Liver (tissue), 9 donors: Measurements from ENCODE around the gene BAAT. TPM values are rescaled to one million over a fixed set of nuclear protein-coding genes. Genes with fewer than 3 reads are reported as not detected.

Experiments
- DNase-seq: peaks from one replicate; pipeline ENCODE4 v3.0.0-alpha.2; 2017; ENCODE audit warnings: low spot score
- H3K27ac ChIP-seq, 2 donors: one replicate each; pipeline ENCODE4 v1.7.0; 2013; ENCODE audit warnings: inconsistent platforms in 2 of 2, low read length in 2 of 2, control low read depth in 1 of 2, low read depth in 1 of 2, mild to moderate bottlenecking in 1 of 2
- H3K27me3 ChIP-seq, 4 donors: one replicate each; pipeline versions ENCODE4 v1.6.1 to v1.7.0; 2013; ENCODE audit warnings: low read length in 3 of 4, inconsistent platforms in 1 of 4, mild to moderate bottlenecking in 1 of 4, moderate library complexity in 1 of 4; ENCODE audit not compliant: control insufficient read depth in 4 of 4, insufficient read depth in 4 of 4
- H3K36me3 ChIP-seq, 4 donors: one replicate each; pipeline versions ENCODE4 v1.6.1 to v1.7.0; 2013; ENCODE audit warnings: low read length in 3 of 4, mild to moderate bottlenecking in 3 of 4, low read depth in 1 of 4, moderate library complexity in 1 of 4; ENCODE audit not compliant: control insufficient read depth in 4 of 4, insufficient read depth in 3 of 4
- H3K4me1 ChIP-seq, 4 donors: one replicate each; pipeline versions ENCODE4 v1.6.1 to v1.7.0; 2013; ENCODE audit warnings: low read length in 3 of 4, mild to moderate bottlenecking in 3 of 4, moderate library complexity in 1 of 4; ENCODE audit not compliant: control insufficient read depth in 4 of 4, insufficient read depth in 4 of 4
- H3K4me3 ChIP-seq, 3 donors: one replicate each; pipeline versions ENCODE4 v1.6.1 to v1.7.0; 2013; ENCODE audit warnings: low read length in 3 of 3, control low read depth in 1 of 3, low read depth in 1 of 3, mild to moderate bottlenecking in 1 of 3
- H3K9ac ChIP-seq, 2 donors: one replicate each; pipeline ENCODE4 v1.7.0; 2013; ENCODE audit warnings: low read length in 2 of 2, mild to moderate bottlenecking in 2 of 2, moderate library complexity in 2 of 2, control low read depth in 1 of 2, low read depth in 1 of 2
- H3K9me3 ChIP-seq, 4 donors: one replicate each; pipeline versions ENCODE4 v1.6.1 to v1.7.0; 2013; ENCODE audit warnings: low read length in 3 of 4; ENCODE audit not compliant: control insufficient read depth in 4 of 4
- CTCF ChIP-seq: fragments of 150-350 bp; IDR thresholded peaks from 2 replicates; pipeline ENCODE4 v1.5.1; 2017; ENCODE audit warnings: improper control_type of control experiment, low read depth, low read length; ENCODE audit not compliant: missing input control
- EGR1 ChIP-seq, 2 donors: IDR thresholded peaks; 2 replicates each; pipeline ENCODE4 v1.6.1; 2016 to 2018; ENCODE audit warnings: antibody characterized with exemption in 2 of 2, low read depth in 2 of 2
- FOXA1 ChIP-seq: IDR thresholded peaks from 2 replicates; pipeline ENCODE4 v1.6.1; 2016; ENCODE audit warnings: antibody characterized with exemption
- FOXA2 ChIP-seq: IDR thresholded peaks from 2 replicates; pipeline ENCODE4 v1.6.1; 2016; ENCODE audit warnings: antibody characterized with exemption
- GABPA ChIP-seq, 2 donors: IDR thresholded peaks in 1 of 2; conservative IDR thresholded peaks in 1 of 2; 2 replicates each; pipeline ENCODE4 v1.6.1; 2016; ENCODE audit warnings: antibody characterized with exemption in 2 of 2, mild to moderate bottlenecking in 1 of 2, moderate library complexity in 1 of 2
- HNF4G ChIP-seq: IDR thresholded peaks from 2 replicates; pipeline ENCODE4 v1.6.1; 2016; ENCODE audit warnings: antibody characterized with exemption
- JUND ChIP-seq, 2 donors: IDR thresholded peaks; 2 replicates each; pipeline ENCODE4 v1.6.1; 2016; ENCODE audit warnings: antibody characterized with exemption in 2 of 2
- MAX ChIP-seq: IDR thresholded peaks from 2 replicates; pipeline ENCODE4 v1.6.1; 2016; ENCODE audit warnings: antibody characterized with exemption
- RAD21 ChIP-seq, 2 donors: IDR thresholded peaks; 2 replicates each; pipeline ENCODE4 v1.6.1; 2016; ENCODE audit warnings: antibody characterized with exemption in 2 of 2, mild to moderate bottlenecking in 2 of 2
- REST ChIP-seq: IDR thresholded peaks from 2 replicates; pipeline ENCODE4 v1.6.1; 2016; ENCODE audit warnings: antibody characterized with exemption, mild to moderate bottlenecking
- RXRA ChIP-seq, 2 donors: IDR thresholded peaks; 2 replicates each; pipeline ENCODE4 v1.6.1; 2017 to 2018; ENCODE audit warnings: antibody characterized with exemption in 2 of 2, mild to moderate bottlenecking in 1 of 2
- TAF1 ChIP-seq: conservative IDR thresholded peaks from 2 replicates; pipeline ENCODE4 v1.6.1; 2016; ENCODE audit warnings: antibody characterized with exemption, mild to moderate bottlenecking
- YY1 ChIP-seq: IDR thresholded peaks from 2 replicates; pipeline ENCODE4 v1.6.1; 2016; ENCODE audit warnings: antibody characterized with exemption, mild to moderate bottlenecking
- ZBTB33 ChIP-seq: IDR thresholded peaks from 2 replicates; pipeline ENCODE4 v1.6.1; 2016; ENCODE audit warnings: antibody characterized with exemption
- WGBS: extraction: QIAGEN DNeasy Blood & Tissue Kit; methylation state at CpG from one replicate; pipeline ENCODE4 v1.1.7; 2013; 5-methylcytosine and 5-hydroxymethylcytosine counted together
- polyA plus RNA-seq, 2 donors: library from polyadenylated mRNA; stranded (reverse) in 1 of 2; unstranded in 1 of 2; fragments of 200-250 nt in 1 of 2; fragments of >200 nt in 1 of 2; fragmentation: Nextera tagmentation in 1 of 2; extraction: Ambion mirVana in 1 of 2; gene quantifications; one replicate each; pipeline versions ENCODE4 v1.2.1 to v1.2.3, GENCODE V29; 2013 to 2015
- total RNA-seq, 2 donors: library from RNA; depleted of rRNA; stranded (reverse); fragments of >200 nt; gene quantifications; one replicate each; pipeline ENCODE4 v1.2.3, GENCODE V29; 2014
- donor health status: healthy.
- donor health status: healthy.
- donor health status: healthy.
- donor health status: healthy.
- donor health status: healthy.

Gene BAAT
- total and polyA plus RNA-seq, 4 donors = 31.9 to 275 (median 151) TPM

GRCh38 chr9:101380295-101380694 is 4.5 kb downstream of the BAAT start:
- H3K27ac ChIP-seq = peak overlapping the region in 1 of 2 donors; percentile 0
- no peaks in the 10 kb centered on the region for H3K27me3 ChIP-seq
- no peak overlapping the region for H3K9ac ChIP-seq
- DNase-seq = no peak
- H3K4me1 ChIP-seq = peaks cover 4 to 53% (median 26%) of the 10 kb centered on the region in 4 donors
- H3K4me3 ChIP-seq = no peak overlapping the region
- H3K36me3 ChIP-seq = peaks cover 0 to 10% (median 3%) of the 10 kb centered on the region in 4 donors
- peak; percentile 4 for TF ChIP-seq YY1
- no peak for TF ChIP-seq RAD21 (IDR thresholded peaks at IDR 0.05)
- TF ChIP-seq REST = no peak
- peaks cover 0 to 2% (median 0%) of the 10 kb centered on the region in 4 donors for H3K9me3 ChIP-seq

- Histone ChIP-seq H3K9me3 (no peaks in the 10 kb centered on the region), H3K27me3 (no peaks in the 10 kb centered on the region), H3K36me3 (peaks cover 0 to 21% (median 9%) of the 10 kb centered on the region in 4 donors), H3K27ac (peak overlapping the region in 1 of 2 donors; percentile 44), H3K4me1 (peaks cover 4 to 64% (median 31%) of the 10 kb centered on the region in 4 donors), H3K4me3 (no peak overlapping the region), H3K9ac (no peak overlapping the region)
- no peak for DNase-seq
- WGBS = 59% methylated on average over 6 of the region's 6 CpGs
- no peak for TF ChIP-seq HNF4G
- no peak for TF ChIP-seq FOXA1
- no peak for TF ChIP-seq RAD21 (IDR thresholded peaks at IDR 0.05)
- no peak for TF ChIP-seq REST
- no peak for TF ChIP-seq FOXA2
- TF ChIP-seq EGR1 (IDR thresholded peaks at IDR 0.05; ENCODE audit: low read depth in 2 of 2) = no peak
Measured at GRCh38 chr9:101376111-101376848, 8.5 kb downstream of the BAAT start.

GRCh38 chr9:101375546-101375945 is 9.3 kb downstream of the BAAT start:
- DNase-seq = no peak
- H3K4me1 ChIP-seq = peaks cover 8 to 65% (median 32%) of the 10 kb centered on the region in 4 donors

More at GRCh38 chr9:101375546-101375945, 9.3 kb downstream of the BAAT start:
- Histone ChIP-seq H3K4me3 (no peak overlapping the region), H3K36me3 (peaks cover 3 to 26% (median 13%) of the 10 kb centered on the region in 4 donors), H3K27ac (peak overlapping the region; percentile 34 to 44), H3K9me3 (no peaks in the 10 kb centered on the region), H3K27me3 (no peaks in the 10 kb centered on the region), H3K9ac (no peak overlapping the region)
- WGBS = 58% methylated on average over 12 of the region's 12 CpGs
- TF ChIP-seq JUND (IDR thresholded peaks at IDR 0.05) = no peak
- no peak for TF ChIP-seq ZBTB33
- no peak for TF ChIP-seq TAF1
- no peak for TF ChIP-seq CTCF
- no peak for TF ChIP-seq MAX
- no peak for TF ChIP-seq GABPA (IDR thresholded peaks at IDR 0.05 in 1 of 2, conservative IDR thresholded peaks at IDR 0.05 in 1 of 2)
- no peak for TF ChIP-seq RXRA (IDR thresholded peaks at IDR 0.05)
- TF ChIP-seq RAD21 (IDR thresholded peaks at IDR 0.05) = no peak
- TF ChIP-seq EGR1 (IDR thresholded peaks at IDR 0.05; ENCODE audit: low read depth in 2 of 2) = no peak
- no peak for TF ChIP-seq YY1
